HK-2 (cell line): Measurements from ENCODE around the gene ZNF487.
"Not testable (repeated sequence)": the region's sequence is repeated elsewhere in the genome, so short reads cannot be mapped to it uniquely, and the experiment has no call there.

ENCODE experiments used
- DNase-seq: peaks from one replicate; pipeline ENCODE4 v3.0.0-alpha.2; 2018; ENCODE audit not compliant: unreplicated experiment

Gene ZNF487

GRCh38 chr10:43436291-43437140 lies at the start of gene ZNF487:
Gene ZNF487, plus strand, starts transcription at chr10:43437111. Its CDS starts 38,703 bp downstream, at chr10:43475814.
- peak; percentile 94 for DNase-seq

GRCh38 chr10:43387678-43388032 lies 49.3 kb upstream of the ZNF487 start:
- DNase-seq = no peak

GRCh38 chr10:43389867-43390266 lies 47.0 kb upstream of the ZNF487 start:
- no peak for DNase-seq

GRCh38 chr10:43390333-43390732 lies 46.6 kb upstream of the ZNF487 start:
- DNase-seq = no peak

GRCh38 chr10:43390759-43391158 lies 46.2 kb upstream of the ZNF487 start:
- DNase-seq = peak; percentile 33

- no peak for DNase-seq
These were observed 45.4 kb upstream of the ZNF487 start for GRCh38 chr10:43391496-43391895.

GRCh38 chr10:43392748-43393147 lies 44.2 kb upstream of the ZNF487 start:
- DNase-seq = no peak

- not testable (repeated sequence) for DNase-seq
These were observed 43.7 kb upstream of the ZNF487 start for GRCh38 chr10:43393186-43393585.

- DNase-seq = no peak
These were observed 43.1 kb upstream of the ZNF487 start for GRCh38 chr10:43393606-43394360.

GRCh38 chr10:43394868-43395267 lies 42.0 kb upstream of the ZNF487 start:
- no peak for DNase-seq

- no peak for DNase-seq
These were observed 41.3 kb upstream of the ZNF487 start for GRCh38 chr10:43395571-43396060.

- DNase-seq = peak; percentile 88
These were observed 40.6 kb upstream of the ZNF487 start for GRCh38 chr10:43396061-43396927.

GRCh38 chr10:43396928-43397624 lies 39.8 kb upstream of the ZNF487 start:
- DNase-seq = peak; percentile 98

GRCh38 chr10:43398939-43399319 lies 38.0 kb upstream of the ZNF487 start:
- no peak for DNase-seq

- DNase-seq = no peak
These were observed 37.3 kb upstream of the ZNF487 start for GRCh38 chr10:43399320-43400310.

GRCh38 chr10:43401627-43402026 lies 35.3 kb upstream of the ZNF487 start:
- DNase-seq = no peak

GRCh38 chr10:43402176-43402575 lies 34.7 kb upstream of the ZNF487 start:
- no peak for DNase-seq

GRCh38 chr10:43402880-43403452 lies 33.9 kb upstream of the ZNF487 start:
- no peak for DNase-seq

GRCh38 chr10:43403911-43404703 lies 32.8 kb upstream of the ZNF487 start:
- DNase-seq = no peak
